ENCODE data around the gene FETUB.

DNA sequence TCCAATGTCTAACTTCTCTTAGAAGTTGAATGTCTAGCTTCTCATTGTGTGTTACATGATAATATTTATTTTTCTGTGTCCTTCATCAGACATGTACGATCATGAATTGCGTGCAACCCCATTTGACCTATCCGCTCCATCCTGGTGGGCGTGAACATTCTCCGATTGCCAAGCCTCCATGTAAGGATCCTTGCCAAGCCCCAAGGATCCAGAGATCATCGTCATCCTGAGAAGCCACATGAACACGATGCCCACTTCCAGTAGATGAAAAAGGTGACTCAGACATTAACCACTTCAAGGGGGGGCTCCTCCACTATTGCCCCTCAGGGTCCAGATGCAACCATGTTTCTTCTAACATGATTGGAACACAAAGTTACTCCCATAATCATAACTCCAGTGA is 51.5 kb downstream of the FETUB start:
- TF ChIP-seq, protein P1, sequence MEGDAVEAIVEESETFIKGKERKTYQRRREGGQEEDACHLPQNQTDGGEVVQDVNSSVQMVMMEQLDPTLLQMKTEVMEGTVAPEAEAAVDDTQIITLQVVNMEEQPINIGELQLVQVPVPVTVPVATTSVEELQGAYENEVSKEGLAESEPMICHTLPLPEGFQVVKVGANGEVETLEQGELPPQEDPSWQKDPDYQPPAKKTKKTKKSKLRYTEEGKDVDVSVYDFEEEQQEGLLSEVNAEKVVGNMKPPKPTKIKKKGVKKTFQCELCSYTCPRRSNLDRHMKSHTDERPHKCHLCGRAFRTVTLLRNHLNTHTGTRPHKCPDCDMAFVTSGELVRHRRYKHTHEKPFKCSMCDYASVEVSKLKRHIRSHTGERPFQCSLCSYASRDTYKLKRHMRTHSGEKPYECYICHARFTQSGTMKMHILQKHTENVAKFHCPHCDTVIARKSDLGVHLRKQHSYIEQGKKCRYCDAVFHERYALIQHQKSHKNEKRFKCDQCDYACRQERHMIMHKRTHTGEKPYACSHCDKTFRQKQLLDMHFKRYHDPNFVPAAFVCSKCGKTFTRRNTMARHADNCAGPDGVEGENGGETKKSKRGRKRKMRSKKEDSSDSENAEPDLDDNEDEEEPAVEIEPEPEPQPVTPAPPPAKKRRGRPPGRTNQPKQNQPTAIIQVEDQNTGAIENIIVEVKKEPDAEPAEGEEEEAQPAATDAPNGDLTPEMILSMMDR (IDR thresholded peaks at IDR 0.05) = no peak
- TF ChIP-seq POLR2A (IDR thresholded peaks at IDR 0.05) = no peak

All from adrenal gland (tissue), 5 donors.